ENCODE results near the gene CLBA1.
"Not testable (repeated sequence)": the region's sequence is repeated elsewhere in the genome, so short reads cannot be mapped to it uniquely, and the experiment has no call there.

Gene CLBA1

GRCh38 chr14:104985675-104986486 lies at the start of gene CLBA1:
Gene CLBA1, plus strand, starts transcription at chr14:104985788. Its CDS starts 644 bp downstream, at chr14:104986432.
- peak; percentile 86 for DNase-seq (ENCODE audit: low spot score)

- no peak for DNase-seq (ENCODE audit: low spot score)
These were observed 49.6 kb upstream of the CLBA1 start for GRCh38 chr14:104935955-104936354.

- DNase-seq (ENCODE audit: low spot score), result no peak
These were observed 49.0 kb upstream of the CLBA1 start for GRCh38 chr14:104936361-104937155.

- no peak for DNase-seq (ENCODE audit: low spot score)
These were observed 48.4 kb upstream of the CLBA1 start for GRCh38 chr14:104937161-104937560.

GRCh38 chr14:104937694-104938365 lies 47.8 kb upstream of the CLBA1 start:
- no peak for DNase-seq (ENCODE audit: low spot score)

GRCh38 chr14:104938436-104938835 lies 47.2 kb upstream of the CLBA1 start:
- no peak for DNase-seq (ENCODE audit: low spot score)

DNA sequence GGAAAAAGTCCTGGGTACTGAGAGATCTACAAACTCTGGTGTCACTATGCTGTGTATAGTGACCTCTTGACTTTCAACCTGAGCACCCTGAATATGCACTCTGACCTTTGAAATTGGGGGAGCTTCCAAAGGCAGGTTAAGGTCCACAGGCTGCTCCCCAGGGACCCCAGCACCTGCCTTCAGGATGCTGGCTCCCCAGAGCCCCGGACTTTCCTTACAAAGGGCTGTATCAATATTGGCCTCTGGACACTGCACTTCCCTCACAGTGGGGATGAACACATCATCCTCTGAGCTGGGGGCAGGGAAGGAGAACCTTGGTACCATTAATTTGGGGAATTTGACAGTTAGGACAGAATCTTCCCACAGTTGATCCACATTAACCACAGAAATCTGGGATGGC lies 46.6 kb upstream of the CLBA1 start:
- no peak for DNase-seq (ENCODE audit: low spot score)

DNA sequence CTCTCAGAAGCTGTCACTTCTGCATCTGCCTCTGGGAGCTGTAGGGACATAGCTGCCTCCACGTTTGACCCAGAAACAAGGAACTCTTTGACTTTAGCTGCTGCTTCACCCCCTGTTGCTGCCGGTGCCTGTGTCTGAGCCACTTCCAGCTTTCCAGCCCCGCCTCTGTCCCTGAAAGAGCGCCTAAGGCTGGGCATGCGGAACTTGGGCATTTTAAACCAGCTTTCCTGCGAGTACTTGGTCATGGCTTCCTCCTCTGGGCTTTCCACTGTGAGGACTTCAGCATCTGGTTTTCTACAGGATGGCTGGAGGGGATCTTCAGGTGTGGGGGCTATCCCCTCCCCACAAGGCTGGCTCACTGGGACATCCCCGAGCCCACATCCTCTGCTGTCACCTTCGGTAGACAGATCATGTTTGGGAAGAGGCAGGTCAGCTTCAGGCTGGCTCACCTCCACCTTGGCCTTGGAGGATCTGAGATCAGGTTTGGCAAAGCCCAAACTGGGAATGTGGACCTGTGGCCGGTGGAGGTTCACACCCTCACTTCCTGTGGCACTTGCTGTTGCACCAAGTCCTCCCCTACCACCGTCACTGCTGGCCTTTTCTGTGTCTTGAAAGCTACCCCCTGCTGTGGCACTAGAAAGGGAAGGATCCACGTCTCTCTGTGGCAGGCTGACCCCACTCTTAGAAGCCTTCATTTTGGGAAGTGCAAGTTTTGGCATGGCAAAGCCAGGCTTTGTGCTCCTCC lies 45.8 kb upstream of the CLBA1 start:
- peak; percentile 22 for DNase-seq (ENCODE audit: low spot score)

- no peak for DNase-seq (ENCODE audit: low spot score)
These were observed 45.0 kb upstream of the CLBA1 start for GRCh38 chr14:104940526-104941150.

DNA sequence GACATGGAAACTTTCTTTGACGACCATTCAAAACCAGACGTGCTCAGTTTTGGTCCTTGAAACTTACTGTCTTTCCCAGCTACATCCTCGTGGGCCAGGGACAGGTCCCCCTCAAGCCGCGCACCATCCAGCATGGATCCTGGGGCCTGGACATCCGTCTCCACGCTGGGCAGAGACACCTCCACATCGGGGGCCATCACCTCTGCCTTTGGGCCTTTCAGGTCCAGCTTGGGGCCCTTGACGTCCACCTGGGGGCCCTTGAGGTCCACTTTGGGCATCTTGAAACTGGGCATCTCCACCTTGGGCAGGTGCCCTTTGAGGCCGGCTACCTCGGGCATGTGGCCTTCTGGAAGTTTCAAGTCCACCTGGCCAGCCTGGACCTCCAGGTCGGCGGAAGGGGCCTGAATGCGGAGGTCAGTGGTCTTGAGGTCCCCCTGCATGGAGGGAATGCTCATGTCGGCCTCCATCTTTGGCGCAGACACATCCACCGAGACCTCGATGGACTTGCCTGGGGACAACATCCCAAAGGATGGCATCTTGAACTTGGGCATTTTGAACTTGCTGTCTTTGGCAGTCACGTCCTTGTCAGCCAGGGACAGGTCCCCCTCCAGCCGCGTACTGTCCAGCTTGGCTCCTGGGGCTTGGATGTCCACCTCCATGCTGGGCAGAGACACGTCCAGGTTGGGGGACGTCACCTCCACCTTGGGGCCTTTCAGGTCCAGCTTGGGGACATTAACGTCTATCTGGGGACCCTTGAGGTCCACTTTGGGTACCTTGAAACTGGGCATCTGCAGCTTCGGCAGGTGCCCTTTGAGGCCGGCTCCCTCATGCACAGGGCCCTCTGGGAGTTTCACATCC lies 43.9 kb upstream of the CLBA1 start:
- no peak for DNase-seq (ENCODE audit: low spot score)

DNA sequence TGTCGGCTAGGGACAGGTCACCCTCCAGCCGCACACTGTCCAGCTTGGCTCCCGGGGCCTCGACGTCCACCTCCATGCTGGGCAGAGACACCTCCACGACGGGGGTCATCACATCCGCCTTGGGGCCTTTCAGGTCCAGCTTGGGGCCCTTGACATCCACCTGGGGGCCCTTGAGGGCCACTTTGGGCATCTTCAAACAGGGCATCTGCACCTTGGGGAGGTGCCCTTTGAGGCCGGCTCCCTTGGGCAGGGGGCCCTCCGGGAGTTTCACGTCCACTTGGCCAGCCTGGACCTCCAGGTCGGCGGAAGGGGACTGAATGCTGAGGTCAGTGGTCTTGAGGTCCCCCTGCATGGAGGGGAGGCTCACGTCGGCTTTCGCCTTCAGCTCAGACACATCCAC lies 43.0 kb upstream of the CLBA1 start:
- DNase-seq (ENCODE audit: low spot score), result no peak

- not testable (repeated sequence) for DNase-seq (ENCODE audit: low spot score)
These were observed 42.2 kb upstream of the CLBA1 start for GRCh38 chr14:104943216-104944015.

- DNase-seq (ENCODE audit: low spot score), result not testable (repeated sequence)
These were observed 41.6 kb upstream of the CLBA1 start for GRCh38 chr14:104944016-104944308.

GRCh38 chr14:104944436-104945205 lies 41.0 kb upstream of the CLBA1 start:
- not testable (repeated sequence) for DNase-seq (ENCODE audit: low spot score)

GRCh38 chr14:104945266-104945665 lies 40.3 kb upstream of the CLBA1 start:
- not testable (repeated sequence) for DNase-seq (ENCODE audit: low spot score)

- not testable (repeated sequence) for DNase-seq (ENCODE audit: low spot score)
These were observed 39.3 kb upstream of the CLBA1 start for GRCh38 chr14:104945986-104946965.

DNA sequence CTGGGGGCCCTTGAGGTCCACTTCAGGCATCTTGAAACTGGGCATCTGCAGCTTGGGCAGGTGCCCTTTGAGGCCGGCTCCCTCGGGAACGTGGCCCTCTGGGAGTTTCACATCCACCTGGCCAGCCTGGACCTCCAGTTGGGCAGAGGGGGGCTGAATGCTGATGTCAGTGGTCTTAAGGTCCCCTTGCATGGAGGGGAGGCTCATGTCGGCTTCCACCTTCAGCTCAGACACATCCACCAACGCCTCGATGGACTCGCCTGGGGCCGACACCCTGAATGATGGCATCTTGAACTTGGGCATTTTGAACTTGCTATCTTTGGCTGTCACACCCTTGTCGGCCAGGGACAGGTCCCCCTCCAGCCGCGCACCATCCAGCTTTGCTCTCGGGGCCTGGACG lies 38.4 kb upstream of the CLBA1 start:
- DNase-seq (ENCODE audit: low spot score), result not testable (repeated sequence)

Data from pons (tissue), 1 donor.